Skin epidermis (tissue), 12 donors: ENCODE data around the gene IGF2.

Experiments
- H3K27ac ChIP-seq, 21 experiments: fragments of 200-600 bp; sonication (generic) in 11 of 21; one replicate each; pipeline ENCODE4 v1.5.0; 2020; ENCODE audit warnings: mild to moderate bottlenecking in 3 of 21, inconsistent platforms in 2 of 21, moderate library complexity in 2 of 21
- H3K4me3 ChIP-seq, 7 experiments: fragments of 200-600 bp; sonication (generic) in 2 of 7; one replicate each; pipeline ENCODE4 v1.5.0; 2020; ENCODE audit warnings: inconsistent platforms in 2 of 7, mild to moderate bottlenecking in 2 of 7, moderate library complexity in 1 of 7

IGF2 gene

GRCh38 chr11:2171591-2172003 lies 32.4 kb upstream of the IGF2 start, which contains the start of gene TH:
TH (minus strand) TSS chr11:2171815; CDS start chr11:2171786, 29 bp downstream.
- no peak within 1 kb of the TSS for H3K27ac ChIP-seq
- no peak within 1 kb of the TSS for H3K4me3 ChIP-seq

DNA sequence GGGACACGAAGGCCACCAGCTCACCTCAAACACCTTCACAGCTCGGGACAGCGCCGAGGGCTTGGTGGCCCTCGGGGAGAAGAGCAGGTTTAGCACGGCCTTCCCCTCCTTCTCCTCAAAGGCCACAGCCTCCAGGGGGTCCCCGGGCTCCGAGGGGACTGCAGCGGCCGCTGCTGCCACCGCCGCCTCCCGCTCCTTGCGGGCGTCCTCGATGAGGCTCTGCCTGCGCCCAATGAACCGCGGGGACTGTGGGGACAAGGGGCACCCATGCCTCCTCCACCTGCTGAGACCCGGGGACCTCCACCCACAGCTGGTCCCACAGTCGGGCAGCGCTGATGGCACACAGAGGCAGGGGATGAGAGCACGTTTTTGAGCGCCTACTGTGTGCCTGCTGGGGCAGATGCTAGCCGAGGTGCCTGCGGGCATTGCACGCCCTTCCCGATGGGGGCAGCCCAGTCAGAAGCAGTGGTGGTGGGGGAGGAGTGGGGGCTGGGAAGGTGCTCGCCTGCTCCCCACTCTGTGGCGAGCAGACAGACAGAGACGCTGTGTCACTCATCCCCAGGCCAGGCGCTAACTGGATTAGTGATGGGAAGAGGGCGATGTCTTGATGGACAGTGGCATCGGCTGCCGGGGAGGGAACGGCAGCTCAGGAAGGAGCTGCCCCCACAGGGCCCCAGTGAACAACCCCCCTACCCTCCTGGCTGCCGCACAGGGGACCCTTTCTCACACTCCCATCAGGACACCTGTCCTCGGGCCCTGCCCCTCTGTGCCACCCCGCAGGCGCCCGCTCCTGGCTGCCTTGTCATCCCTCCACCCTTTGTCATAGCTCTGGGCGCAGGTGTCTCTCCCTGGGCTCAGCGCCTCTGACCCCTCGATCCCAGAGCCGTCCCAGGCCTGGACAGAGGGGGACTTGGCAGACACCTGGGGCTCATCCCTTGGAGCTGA lies 30.7 kb upstream of the IGF2 start:
- no peak overlapping the region for H3K4me3 ChIP-seq
- no peak overlapping the region for H3K27ac ChIP-seq

GRCh38 chr11:2169005-2169378 lies 29.8 kb upstream of the IGF2 start:
- H3K27ac ChIP-seq, result no peak overlapping the region
- H3K4me3 ChIP-seq, result no peak overlapping the region

DNA sequence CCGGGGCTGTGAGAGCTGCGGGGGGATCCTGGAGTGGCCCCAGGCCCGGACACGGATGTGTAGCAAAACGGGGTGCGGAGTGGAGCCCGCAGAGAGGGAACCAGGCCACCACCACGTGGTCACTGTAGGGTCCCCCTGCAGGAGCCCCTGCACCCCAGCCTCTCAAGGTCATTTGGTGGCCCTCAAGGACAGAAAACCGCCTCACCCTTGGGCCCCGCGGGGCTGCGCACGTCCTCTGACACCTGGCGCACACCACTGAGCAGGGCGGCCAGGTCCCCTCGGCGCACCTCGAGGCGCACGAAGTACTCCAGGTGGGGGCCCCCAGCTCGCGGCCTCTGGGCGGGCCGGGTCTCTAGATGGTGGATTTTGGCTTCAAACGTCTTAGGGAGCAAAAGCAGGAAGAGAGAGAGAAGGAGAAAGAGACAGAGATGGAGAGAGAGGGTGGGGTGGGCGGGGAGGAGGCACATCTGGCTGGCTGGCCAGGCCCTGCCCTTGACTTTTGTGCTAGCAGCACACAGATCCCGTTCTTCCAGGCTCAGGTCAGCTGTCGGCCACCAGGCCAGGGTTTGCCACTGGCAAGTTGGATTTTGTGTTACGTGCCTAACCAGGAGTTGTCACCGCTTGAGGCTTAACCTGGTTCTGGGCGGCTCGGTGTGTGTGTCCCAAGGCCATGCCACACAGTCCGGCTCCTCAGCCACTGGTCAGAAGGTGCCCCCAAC lies 29.3 kb upstream of the IGF2 start:
- H3K4me3 ChIP-seq, result no peak overlapping the region
- no peak overlapping the region for H3K27ac ChIP-seq

DNA sequence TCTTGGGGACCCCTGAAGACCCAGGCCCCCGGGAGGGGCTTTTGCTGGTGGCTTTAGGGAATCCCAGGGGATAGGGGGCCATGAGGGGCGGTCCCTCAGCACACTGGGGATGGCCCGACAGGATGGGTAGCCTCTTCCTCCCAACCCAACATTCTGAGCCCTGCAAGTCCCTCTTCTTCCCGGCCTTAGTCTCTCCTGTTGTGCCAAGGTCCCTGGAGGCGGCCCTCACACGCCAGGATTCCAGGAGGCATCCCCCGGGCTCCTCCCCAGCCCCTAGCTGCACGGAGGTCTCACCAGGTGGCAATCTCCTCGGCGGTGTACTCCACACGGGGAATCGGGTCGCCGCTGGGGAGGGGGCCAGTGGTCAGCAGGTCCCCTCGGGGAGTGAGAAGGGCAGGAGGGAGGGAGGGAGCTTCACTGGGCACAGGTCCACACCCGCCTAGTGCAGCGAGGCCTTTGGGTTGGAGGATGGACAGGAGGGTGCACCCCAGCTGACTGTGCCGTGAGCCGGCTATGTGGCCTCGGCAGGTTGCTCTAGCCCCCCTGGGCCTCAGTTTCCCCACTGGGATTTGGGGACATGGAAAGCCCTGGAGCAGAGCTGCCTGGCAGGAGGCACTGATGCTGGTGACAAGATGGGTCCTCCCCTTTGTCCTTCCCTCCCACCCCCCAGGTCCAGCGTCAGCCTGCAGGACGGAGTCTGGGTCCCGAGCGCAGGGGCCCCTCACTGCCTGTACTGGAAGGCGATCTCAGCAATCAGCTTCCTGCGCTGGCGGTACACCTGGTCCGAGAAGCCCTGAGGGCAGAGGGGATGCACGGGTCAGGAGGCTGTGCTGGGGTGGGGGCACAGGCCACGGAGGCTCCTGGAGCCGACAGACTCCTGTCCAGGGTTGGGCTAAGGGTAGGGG lies 28.2 kb upstream of the IGF2 start:
- H3K4me3 ChIP-seq, result no peak overlapping the region
- no peak overlapping the region for H3K27ac ChIP-seq

GRCh38 chr11:2166091-2166851 lies 27.1 kb upstream of the IGF2 start:
- Histone ChIP-seq H3K27ac (no peak overlapping the region), H3K4me3 (peak overlapping the region in 1 of 7 experiments; percentile 12)

GRCh38 chr11:2165571-2165970 lies 26.4 kb upstream of the IGF2 start:
- H3K4me3 ChIP-seq, result no peak overlapping the region
- H3K27ac ChIP-seq, result no peak overlapping the region

DNA sequence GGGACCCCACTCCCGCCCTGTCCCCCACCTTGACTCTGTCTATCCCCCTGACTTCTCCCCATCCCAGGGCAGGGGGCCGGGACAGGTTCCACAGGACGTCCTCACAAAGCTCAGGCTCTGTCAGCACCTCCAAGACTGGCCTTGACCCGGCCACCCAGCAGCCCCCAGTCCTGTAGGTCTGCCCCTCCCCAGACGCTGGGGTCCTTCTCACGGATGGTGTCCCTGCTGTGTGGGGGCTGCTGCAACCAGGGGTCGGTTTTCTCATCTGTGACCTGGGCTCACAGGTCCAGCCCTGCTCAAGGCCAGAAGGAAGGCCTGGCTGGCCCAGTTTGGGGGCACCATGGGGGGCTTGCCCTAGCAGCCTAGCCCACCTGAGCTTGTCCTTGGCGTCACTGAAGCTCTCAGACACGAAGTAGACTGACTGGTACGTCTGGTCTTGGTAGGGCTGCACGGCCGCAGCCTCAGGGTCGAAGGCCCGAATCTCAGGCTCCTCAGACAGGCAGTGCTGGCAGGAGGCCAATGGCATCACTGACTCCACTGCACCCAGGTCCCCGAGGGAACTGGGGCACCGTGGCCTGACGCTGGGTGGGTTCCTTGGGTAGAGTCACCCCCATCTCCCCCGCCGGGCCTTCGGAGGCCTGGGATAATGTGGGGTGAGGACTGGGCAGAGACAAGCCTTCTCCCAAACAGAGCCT lies 25.8 kb upstream of the IGF2 start:
- Histone ChIP-seq H3K27ac (no peak overlapping the region), H3K4me3 (no peak overlapping the region)

- no peak overlapping the region for H3K4me3 ChIP-seq
- H3K27ac ChIP-seq, result no peak overlapping the region
Measured at GRCh38 chr11:2164081-2164480, 24.9 kb upstream of the IGF2 start.

DNA sequence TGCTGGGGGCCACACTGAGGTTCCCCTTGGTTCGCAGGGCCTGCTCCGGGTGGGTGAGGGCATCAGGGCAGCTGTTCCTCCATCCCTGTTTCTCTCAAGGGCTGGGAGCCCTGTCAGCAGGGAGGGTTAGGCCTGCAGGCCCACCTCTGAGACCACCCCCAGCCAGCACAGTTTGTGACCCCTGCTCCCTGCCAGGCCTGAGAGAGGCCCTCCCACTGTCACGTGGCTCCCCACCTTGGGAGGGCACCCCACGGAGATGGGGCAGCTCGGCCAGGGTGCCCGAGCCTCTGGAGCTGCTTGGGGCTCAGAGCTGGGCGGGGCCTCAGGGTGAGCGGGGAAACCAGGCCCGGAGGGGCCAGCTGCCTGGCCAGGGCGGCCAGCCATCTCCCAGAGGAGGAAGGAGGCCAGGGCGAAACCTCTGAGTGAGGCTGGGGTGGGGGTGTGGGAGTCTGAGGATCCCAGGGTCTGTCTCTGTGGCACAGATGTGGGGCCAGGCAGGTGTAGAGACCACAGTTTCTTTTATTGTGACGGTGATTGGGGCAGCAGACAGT lies 24.3 kb upstream of the IGF2 start:
- Histone ChIP-seq H3K27ac (no peak overlapping the region), H3K4me3 (no peak overlapping the region)

DNA sequence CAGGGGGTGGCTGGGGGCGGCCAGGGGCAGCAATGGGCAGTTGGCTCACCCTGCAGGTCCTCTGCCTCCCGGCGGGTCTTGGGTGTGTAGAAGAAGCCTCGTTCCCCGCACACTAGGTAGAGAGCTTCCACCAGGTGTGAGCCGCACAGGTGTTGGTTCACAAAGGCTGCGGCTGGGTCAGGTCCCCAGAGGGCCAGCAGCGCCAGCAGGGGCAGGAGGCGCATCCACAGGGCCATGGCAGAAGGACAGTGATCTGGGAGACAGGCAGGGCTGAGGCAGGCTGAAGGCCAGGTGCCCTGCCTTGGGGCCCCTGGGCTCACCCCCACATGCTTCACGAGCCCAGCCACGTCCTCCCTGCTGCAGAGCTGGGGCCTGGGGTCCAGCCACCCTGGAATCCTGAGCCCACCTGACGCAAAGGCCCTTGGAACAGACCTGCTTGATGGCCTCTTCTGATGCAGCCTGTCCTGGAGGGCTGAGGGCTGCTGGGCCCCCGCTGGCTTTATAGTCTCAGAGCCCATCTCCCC lies 21.6 kb upstream of the IGF2 start, which contains the start of gene INS:
Gene INS, minus strand, starts transcription at position 474 of the 524 bp plus-strand sequence. Its CDS starts 238 bp downstream, at position 236.
- no peak within 1 kb of the TSS for H3K27ac ChIP-seq

DNA sequence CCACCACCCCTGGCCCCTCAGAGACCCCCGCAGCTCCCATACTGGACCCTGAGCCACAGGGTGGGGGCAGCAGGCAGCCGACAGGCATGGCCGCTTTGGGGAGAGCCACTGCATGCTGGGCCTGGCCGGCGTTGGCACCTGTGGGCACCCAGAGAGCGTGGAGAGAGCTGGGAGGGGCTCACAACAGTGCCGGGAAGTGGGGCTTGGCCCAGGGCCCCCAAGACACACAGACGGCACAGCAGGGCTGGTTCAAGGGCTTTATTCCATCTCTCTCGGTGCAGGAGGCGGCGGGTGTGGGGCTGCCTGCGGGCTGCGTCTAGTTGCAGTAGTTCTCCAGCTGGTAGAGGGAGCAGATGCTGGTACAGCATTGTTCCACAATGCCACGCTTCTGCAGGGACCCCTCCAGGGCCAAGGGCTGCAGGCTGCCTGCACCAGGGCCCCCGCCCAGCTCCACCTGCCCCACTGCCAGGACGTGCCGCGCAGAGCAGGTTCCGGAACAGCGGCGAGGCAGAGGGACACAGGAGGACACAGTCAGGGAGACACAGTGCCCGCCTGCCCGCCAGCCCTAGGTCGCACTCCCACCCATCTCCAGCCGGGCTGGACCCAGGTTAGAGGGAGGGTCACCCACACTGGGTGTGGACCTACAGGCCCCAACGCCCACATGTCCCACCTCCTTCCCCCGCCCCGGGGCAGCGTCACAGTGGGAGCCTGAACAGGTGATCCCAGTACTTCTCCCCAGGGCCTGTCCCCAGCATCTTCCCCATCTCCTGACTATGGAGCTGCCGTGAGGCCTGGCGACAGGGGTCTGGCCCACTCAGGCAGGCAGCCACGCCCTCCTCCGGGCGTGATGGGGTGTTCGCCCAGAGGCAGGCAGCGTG lies 20.6 kb upstream of the IGF2 start:
- H3K4me3 ChIP-seq, result no peak overlapping the region
- H3K27ac ChIP-seq, result no peak overlapping the region

More for the DNA sequence above, 21.6 kb upstream of the IGF2 start, which contains the start of gene INS:
- H3K4me3 ChIP-seq, result no peak within 1 kb of the TSS

DNA sequence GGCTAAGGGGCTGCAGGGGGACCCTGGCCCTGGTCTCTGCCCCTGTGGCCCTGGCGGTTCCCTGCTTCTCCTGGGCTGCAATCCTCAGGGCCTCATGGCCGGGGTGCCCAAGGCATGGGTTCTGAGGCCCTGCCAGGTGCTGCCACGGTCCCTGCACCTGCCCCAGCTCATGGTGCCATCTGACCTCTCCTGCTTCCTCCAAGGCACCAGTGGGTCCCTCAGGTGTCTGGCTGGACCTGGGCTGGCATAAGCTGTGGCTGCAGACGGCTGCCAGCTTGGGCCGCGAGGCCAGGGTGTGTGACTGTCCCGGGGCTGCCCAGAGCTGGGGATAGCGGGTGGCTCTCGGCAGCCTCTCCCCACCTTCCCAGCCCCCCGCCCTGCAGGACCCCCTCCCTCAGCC lies 19.8 kb upstream of the IGF2 start:
- Histone ChIP-seq H3K4me3 (no peak overlapping the region), H3K27ac (no peak overlapping the region)

DNA sequence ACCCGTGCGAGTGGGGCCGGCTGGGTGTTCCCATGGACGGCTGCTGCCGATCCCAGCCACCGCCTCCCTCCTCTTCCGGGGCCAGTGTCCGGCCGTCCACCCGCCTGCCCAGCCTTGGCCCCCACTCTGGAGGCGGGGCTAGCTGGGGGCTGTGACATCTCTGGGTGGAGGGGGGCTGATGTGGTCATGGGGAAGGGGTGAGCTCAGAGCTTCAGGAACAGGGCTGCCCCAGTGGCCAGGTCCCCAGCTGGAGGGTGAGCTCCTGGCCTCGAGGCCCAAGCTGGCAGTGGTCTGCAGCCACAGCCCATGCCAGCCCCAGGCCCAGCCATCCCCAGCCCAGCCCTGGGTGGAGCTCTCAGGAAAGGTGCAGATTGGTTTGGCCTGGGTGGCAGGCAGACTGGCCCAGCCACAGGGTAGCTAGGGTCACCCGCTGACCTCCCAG lies 19.1 kb upstream of the IGF2 start:
- Histone ChIP-seq H3K4me3 (no peak overlapping the region), H3K27ac (no peak overlapping the region)

GRCh38 chr11:2157294-2158040 lies 18.3 kb upstream of the IGF2 start:
- no peak overlapping the region for H3K27ac ChIP-seq
- no peak overlapping the region for H3K4me3 ChIP-seq
